Chondrocyte (in vitro differentiated cells): ENCODE results near the gene TMED6. TPM values are rescaled to one million over a fixed set of nuclear protein-coding genes. Genes with fewer than 3 reads are reported as not detected.

Source experiments
- DNase-seq: peaks from one replicate; pipeline ENCODE4 v3.0.0; 2021; ENCODE audit warnings: mixed read lengths, low spot score
- H3K27ac Mint-ChIP-seq: one replicate; pipeline ENCODE4 v1.8.0; 2021; ENCODE audit warnings: mild to moderate bottlenecking, moderate library complexity, mixed read lengths; ENCODE audit not compliant: unreplicated experiment
- H3K27me3 Mint-ChIP-seq: 2 replicates; pipeline ENCODE4 v1.8.0; 2021; ENCODE audit warnings: low read depth, mixed read lengths
- H3K36me3 Mint-ChIP-seq: 2 replicates; pipeline ENCODE4 v1.8.0; 2021; ENCODE audit warnings: low read depth, mixed read lengths
- H3K4me1 Mint-ChIP-seq: 2 replicates; pipeline ENCODE4 v1.8.0; 2021; ENCODE audit warnings: low read depth, mild to moderate bottlenecking, mixed read lengths
- H3K4me3 Mint-ChIP-seq: one replicate; pipeline ENCODE4 v1.8.0; 2021; ENCODE audit warnings: mild to moderate bottlenecking, moderate library complexity, mixed read lengths; ENCODE audit not compliant: unreplicated experiment
- H3K9me3 Mint-ChIP-seq: 2 replicates; pipeline ENCODE4 v1.8.0; 2021; ENCODE audit warnings: low read depth, mixed read lengths
- long read RNA-seq: library from polyadenylated mRNA; stranded (forward); transcript quantifications from one replicate; pipeline ENCODE4 v2.0.0, GENCODE V29; 2021
- total RNA-seq: library from RNA; stranded (reverse); gene quantifications from 3 replicates; pipeline ENCODE4 v1.2.1, GENCODE V29; 2021
- TF ChIP-seq, protein P1 (sequence below): fragments of 200-600 bp; sonication (generic); IDR thresholded peaks from 2 replicates; pipeline ENCODE4 v1.5.0; 2021; ENCODE audit warnings: antibody characterized with exemption, mild to moderate bottlenecking, moderate library complexity

TMED6 gene
- 0.38 to 0.65 TPM (median 0.55 TPM) in 3 replicates for total RNA-seq
- long read RNA-seq: 0 reads

- Mint-ChIP-seq H3K4me3 (no peak within 1 kb of the TSS), H3K9me3 (no peaks in the 10 kb centered on the region), H3K36me3 (peaks cover 8% of the 10 kb centered on the region), H3K4me1 (no peaks in the 10 kb centered on the region), H3K27ac (no peak within 1 kb of the TSS), H3K27me3 (no peaks in the 10 kb centered on the region)
- TF ChIP-seq, protein P1, sequence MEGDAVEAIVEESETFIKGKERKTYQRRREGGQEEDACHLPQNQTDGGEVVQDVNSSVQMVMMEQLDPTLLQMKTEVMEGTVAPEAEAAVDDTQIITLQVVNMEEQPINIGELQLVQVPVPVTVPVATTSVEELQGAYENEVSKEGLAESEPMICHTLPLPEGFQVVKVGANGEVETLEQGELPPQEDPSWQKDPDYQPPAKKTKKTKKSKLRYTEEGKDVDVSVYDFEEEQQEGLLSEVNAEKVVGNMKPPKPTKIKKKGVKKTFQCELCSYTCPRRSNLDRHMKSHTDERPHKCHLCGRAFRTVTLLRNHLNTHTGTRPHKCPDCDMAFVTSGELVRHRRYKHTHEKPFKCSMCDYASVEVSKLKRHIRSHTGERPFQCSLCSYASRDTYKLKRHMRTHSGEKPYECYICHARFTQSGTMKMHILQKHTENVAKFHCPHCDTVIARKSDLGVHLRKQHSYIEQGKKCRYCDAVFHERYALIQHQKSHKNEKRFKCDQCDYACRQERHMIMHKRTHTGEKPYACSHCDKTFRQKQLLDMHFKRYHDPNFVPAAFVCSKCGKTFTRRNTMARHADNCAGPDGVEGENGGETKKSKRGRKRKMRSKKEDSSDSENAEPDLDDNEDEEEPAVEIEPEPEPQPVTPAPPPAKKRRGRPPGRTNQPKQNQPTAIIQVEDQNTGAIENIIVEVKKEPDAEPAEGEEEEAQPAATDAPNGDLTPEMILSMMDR: no peak
- DNase-seq: no peak
Measured at GRCh38 chr16:69351309-69352027, at the start of gene TMED6. TSS of gene TMED6 (minus strand) at chr16:69351786. CDS start at chr16:69351753, 33 bp downstream.

DNA sequence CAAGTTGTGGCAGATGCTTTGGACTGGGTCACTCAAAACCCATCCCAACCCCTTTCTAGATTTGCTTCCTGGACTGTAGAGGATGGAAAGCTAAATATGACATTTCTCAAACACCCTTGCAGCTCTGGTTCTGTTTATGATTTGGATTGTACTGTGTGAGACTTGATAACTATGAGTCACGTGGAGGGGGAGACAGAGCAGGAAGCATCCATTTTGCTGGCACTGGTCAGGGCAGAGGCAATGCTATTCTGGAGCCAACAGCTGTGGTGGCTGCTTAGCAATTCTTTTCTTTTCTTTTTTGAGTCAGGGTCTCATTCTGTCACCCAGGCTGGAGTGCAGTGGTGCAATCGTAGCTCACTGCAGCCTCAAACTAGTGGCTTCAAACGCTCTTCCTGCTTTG is 47.8 kb upstream of the TMED6 start:
- Mint-ChIP-seq H3K27ac (no peak overlapping the region), H3K4me1 (peaks cover 35% of the 10 kb centered on the region)
- DNase-seq: no peak

GRCh38 chr16:69397821-69398521 is 46.4 kb upstream of the TMED6 start:
- Mint-ChIP-seq H3K27me3 (no peaks in the 10 kb centered on the region), H3K27ac (peak overlapping the region; percentile 77)

More for the DNA sequence above, 47.8 kb upstream of the TMED6 start:
- TF ChIP-seq, protein P1: no peak
- no peak overlapping the region for H3K4me3 Mint-ChIP-seq
- no peaks in the 10 kb centered on the region for H3K27me3 Mint-ChIP-seq
- H3K36me3 Mint-ChIP-seq: no peaks in the 10 kb centered on the region
- H3K9me3 Mint-ChIP-seq: no peaks in the 10 kb centered on the region

GRCh38 chr16:69396187-69397061 is 44.8 kb upstream of the TMED6 start:
- H3K27ac Mint-ChIP-seq: peak overlapping the region; percentile 93
- H3K27me3 Mint-ChIP-seq: no peaks in the 10 kb centered on the region
- TF ChIP-seq, protein P1: peak; percentile 89
- peak overlapping the region; percentile 26 for H3K4me3 Mint-ChIP-seq
- H3K36me3 Mint-ChIP-seq: no peaks in the 10 kb centered on the region
- DNase-seq: no peak
- peaks cover 29% of the 10 kb centered on the region for H3K4me1 Mint-ChIP-seq
- H3K9me3 Mint-ChIP-seq: no peaks in the 10 kb centered on the region

More at GRCh38 chr16:69397821-69398521, 46.4 kb upstream of the TMED6 start:
- Mint-ChIP-seq H3K36me3 (no peaks in the 10 kb centered on the region), H3K4me1 (peaks cover 29% of the 10 kb centered on the region), H3K9me3 (no peaks in the 10 kb centered on the region), H3K4me3 (no peak overlapping the region)
- TF ChIP-seq, protein P1: peak; percentile 78
- no peak for DNase-seq

GRCh38 chr16:69395859-69396186 is 44.2 kb upstream of the TMED6 start:
- Mint-ChIP-seq H3K4me1 (peaks cover 29% of the 10 kb centered on the region), H3K9me3 (no peaks in the 10 kb centered on the region), H3K36me3 (no peaks in the 10 kb centered on the region), H3K27ac (peak overlapping the region; percentile 93), H3K27me3 (no peaks in the 10 kb centered on the region), H3K4me3 (no peak overlapping the region)
- DNase-seq: no peak
- TF ChIP-seq, protein P1: no peak
